HepG2 (cell line): ENCODE results near the gene DDC. TPM values are rescaled to one million over a fixed set of nuclear protein-coding genes. Genes with fewer than 3 reads are reported as not detected.

Source experiments
- BRD4 ChIP-seq: sonication (generic); formaldehyde crosslinking; IDR thresholded peaks from 2 replicates; pipeline ENCODE4 v1.4.0; 2020; ENCODE audit warnings: missing genetic modification reagents
- CBX1 ChIP-seq: IDR thresholded peaks from one replicate; pipeline ENCODE4 v1.6.1; 2016; ENCODE audit warnings: antibody characterized with exemption, low read depth
- DBP ChIP-seq: sonication (generic); formaldehyde crosslinking; IDR thresholded peaks from 2 replicates; pipeline ENCODE4 v1.4.0; 2020; ENCODE audit warnings: missing genetic modification reagents; ENCODE audit errors: not compliant biosample characterization
- IKZF1 ChIP-seq: fragments of 450-650 bp; IDR thresholded peaks from 2 replicates; pipeline ENCODE4 v1.7.1; 2016
- JUND ChIP-seq: sonication (generic); formaldehyde crosslinking; IDR thresholded peaks from 2 replicates; pipeline ENCODE4 v1.8.0; 2022; ENCODE audit warnings: mild to moderate bottlenecking, missing genetic modification reagents
- KLF9 ChIP-seq: IDR thresholded peaks from 2 replicates; pipeline ENCODE4 v1.6.1; 2016; ENCODE audit warnings: low read depth
- MEIS1 ChIP-seq: sonication (generic); formaldehyde crosslinking; IDR thresholded peaks from 2 replicates; pipeline ENCODE4 v1.9.0; 2021; ENCODE audit warnings: mild to moderate bottlenecking, missing genetic modification reagents, moderate library complexity, borderline replicate concordance
- NCOA1 ChIP-seq: sonication (generic); formaldehyde crosslinking; IDR thresholded peaks from 2 replicates; pipeline ENCODE4 v1.9.0; 2021; ENCODE audit warnings: missing genetic modification reagents
- RFX1 ChIP-seq: fragments of 450-650 bp; IDR thresholded peaks from 2 replicates; pipeline ENCODE4 v1.6.1; 2017
- SIN3B ChIP-seq: fragments of 150-350 bp; IDR thresholded peaks from 2 replicates; pipeline ENCODE4 v1.6.1; 2014; ENCODE audit warnings: low read length
- SIX4 ChIP-seq: sonication (generic); formaldehyde crosslinking; IDR thresholded peaks from 2 replicates; pipeline ENCODE4 v1.4.0; 2020; ENCODE audit warnings: missing genetic modification reagents
- TOPORS ChIP-seq: sonication (generic); formaldehyde crosslinking; IDR thresholded peaks from 2 replicates; pipeline ENCODE4 v1.8.0; 2023; ENCODE audit warnings: mild to moderate bottlenecking, missing genetic modification reagents
- ZMYM4 ChIP-seq: sonication (generic); formaldehyde crosslinking; IDR thresholded peaks from 2 replicates; pipeline ENCODE4 v1.8.1; 2023; ENCODE audit warnings: mild to moderate bottlenecking, missing genetic modification reagents
- ZNF256 ChIP-seq: sonication (generic); formaldehyde crosslinking; conservative IDR thresholded peaks from 2 replicates; pipeline ENCODE4 v1.4.0; 2020; ENCODE audit warnings: missing genetic modification reagents
- polyA plus RNA-seq, 8 experiments: library from polyadenylated mRNA; depleted of rRNA in 3 of 8; stranded (reverse) in 7 of 8; unstranded in 1 of 8; fragments of >200 nt; fragmentation: Illumina TruSeq in 4 of 8; extraction: Trizol in 4 of 8; gene quantifications; 2 replicates each; pipeline versions ENCODE4 v1.2.1 to v1.2.3, GENCODE V29; 2011 to 2016; ENCODE audit warnings: low read depth in 4 of 8, missing spikeins in 1 of 8, mixed read lengths in 1 of 8; ENCODE audit not compliant: insufficient read depth in 1 of 8
- total RNA-seq, 5 experiments: library from RNA; depleted of rRNA; stranded (reverse); fragments of >200 nt; fragmentation: Illumina TruSeq; extraction: Trizol; gene quantifications; 2 replicates each; pipeline ENCODE4 v1.2.3, GENCODE V29; 2016; ENCODE audit warnings: low read depth in 1 of 5
- TF ChIP-seq, protein P1 (sequence below): sonication (generic); formaldehyde crosslinking; IDR thresholded peaks from 2 replicates; pipeline ENCODE4 v1.4.0; 2020; ENCODE audit warnings: missing genetic modification reagents
- TF ChIP-seq, protein P2 (sequence below): sonication (generic); formaldehyde crosslinking; IDR thresholded peaks from 2 replicates; pipeline ENCODE4 v1.5.0; 2020; ENCODE audit warnings: missing genetic modification reagents
- TF ChIP-seq, protein P3 (sequence below): sonication (generic); formaldehyde crosslinking; IDR thresholded peaks from 2 replicates; pipeline ENCODE4 v1.4.0; 2020; ENCODE audit warnings: missing genetic modification reagents

DDC gene
- total and polyA plus RNA-seq, 2 of the 13 experiments (the other 11 are each of a cell fraction or from before 2014, with no cell fraction given) = 11.7 to 93.3 TPM

DNA sequence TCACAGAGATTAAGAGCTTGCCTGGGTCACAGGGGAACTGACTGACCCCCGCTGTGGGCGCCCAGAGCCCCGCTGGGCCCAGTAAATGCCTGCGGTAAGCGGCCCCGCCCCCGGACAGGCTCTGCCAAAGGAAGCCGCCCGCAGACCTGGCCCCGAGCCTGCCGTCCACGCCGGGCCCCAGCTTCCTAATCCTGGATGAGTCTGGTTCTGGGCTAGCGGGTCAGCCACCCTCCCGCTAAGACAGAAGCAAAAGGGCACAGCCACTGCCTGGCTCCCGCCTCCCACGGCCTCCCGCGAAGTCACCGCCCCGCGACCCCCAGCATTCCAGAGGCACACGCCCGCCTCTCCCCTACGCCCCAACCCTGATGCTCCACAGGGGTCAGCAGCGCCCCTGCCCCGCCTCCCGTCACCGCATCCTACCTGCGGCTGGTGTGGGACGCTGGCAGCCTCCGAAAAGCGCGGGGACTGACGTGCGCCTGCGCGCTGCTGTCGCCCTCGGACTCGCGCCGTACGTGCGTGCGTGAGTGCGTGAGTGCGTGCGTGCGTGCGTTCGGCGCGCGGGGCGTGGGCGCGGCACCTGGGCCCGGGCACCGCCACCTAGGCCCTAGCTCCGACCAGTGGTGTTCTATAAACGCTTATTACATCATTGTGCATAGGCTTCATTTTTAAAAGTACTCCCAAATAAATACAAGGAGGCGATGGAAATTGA, 115.2 kb downstream of the DDC start, which contains the start of gene FIGNL1 (continued):
- TF ChIP-seq SIN3B = peak; percentile 71; the same call in 1 of the 2 replicates
- peak; percentile 55; the same call in 1 of the 2 replicates for TF ChIP-seq NCOA1 (CRISPR knock-in tag)
- peak; percentile 65; the same call in 1 of the 2 replicates for TF ChIP-seq TOPORS (CRISPR knock-in tag)
- TF ChIP-seq DBP (CRISPR knock-in tag) = no peak
- no peak; the same call in 1 of the 2 replicates for TF ChIP-seq SIX4
- TF ChIP-seq JUND (CRISPR knock-in tag) = no peak
- peak; percentile 65; the same call in 1 of the 2 replicates for TF ChIP-seq BRD4 (CRISPR knock-in tag)
- TF ChIP-seq KLF9 = peak; percentile 64; the same call in 1 of the 2 replicates
- peak; percentile 97 for TF ChIP-seq ZMYM4
- TF ChIP-seq CBX1 = no peak
- TF ChIP-seq, protein P1, sequence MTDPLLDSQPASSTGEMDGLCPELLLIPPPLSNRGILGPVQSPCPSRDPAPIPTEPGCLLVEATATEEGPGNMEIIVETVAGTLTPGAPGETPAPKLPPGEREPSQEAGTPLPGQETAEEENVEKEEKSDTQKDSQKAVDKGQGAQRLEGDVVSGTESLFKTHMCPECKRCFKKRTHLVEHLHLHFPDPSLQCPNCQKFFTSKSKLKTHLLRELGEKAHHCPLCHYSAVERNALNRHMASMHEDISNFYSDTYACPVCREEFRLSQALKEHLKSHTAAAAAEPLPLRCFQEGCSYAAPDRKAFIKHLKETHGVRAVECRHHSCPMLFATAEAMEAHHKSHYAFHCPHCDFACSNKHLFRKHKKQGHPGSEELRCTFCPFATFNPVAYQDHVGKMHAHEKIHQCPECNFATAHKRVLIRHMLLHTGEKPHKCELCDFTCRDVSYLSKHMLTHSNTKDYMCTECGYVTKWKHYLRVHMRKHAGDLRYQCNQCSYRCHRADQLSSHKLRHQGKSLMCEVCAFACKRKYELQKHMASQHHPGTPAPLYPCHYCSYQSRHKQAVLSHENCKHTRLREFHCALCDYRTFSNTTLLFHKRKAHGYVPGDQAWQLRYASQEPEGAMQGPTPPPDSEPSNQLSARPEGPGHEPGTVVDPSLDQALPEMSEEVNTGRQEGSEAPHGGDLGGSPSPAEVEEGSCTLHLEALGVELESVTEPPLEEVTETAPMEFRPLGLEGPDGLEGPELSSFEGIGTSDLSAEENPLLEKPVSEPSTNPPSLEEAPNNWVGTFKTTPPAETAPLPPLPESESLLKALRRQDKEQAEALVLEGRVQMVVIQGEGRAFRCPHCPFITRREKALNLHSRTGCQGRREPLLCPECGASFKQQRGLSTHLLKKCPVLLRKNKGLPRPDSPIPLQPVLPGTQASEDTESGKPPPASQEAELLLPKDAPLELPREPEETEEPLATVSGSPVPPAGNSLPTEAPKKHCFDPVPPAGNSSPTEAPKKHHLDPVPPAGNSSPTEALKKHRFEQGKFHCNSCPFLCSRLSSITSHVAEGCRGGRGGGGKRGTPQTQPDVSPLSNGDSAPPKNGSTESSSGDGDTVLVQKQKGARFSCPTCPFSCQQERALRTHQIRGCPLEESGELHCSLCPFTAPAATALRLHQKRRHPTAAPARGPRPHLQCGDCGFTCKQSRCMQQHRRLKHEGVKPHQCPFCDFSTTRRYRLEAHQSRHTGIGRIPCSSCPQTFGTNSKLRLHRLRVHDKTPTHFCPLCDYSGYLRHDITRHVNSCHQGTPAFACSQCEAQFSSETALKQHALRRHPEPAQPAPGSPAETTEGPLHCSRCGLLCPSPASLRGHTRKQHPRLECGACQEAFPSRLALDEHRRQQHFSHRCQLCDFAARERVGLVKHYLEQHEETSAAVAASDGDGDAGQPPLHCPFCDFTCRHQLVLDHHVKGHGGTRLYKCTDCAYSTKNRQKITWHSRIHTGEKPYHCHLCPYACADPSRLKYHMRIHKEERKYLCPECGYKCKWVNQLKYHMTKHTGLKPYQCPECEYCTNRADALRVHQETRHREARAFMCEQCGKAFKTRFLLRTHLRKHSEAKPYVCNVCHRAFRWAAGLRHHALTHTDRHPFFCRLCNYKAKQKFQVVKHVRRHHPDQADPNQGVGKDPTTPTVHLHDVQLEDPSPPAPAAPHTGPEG = no peak
- no peak for TF ChIP-seq ZNF256 (CRISPR knock-in tag)
- 0 out of 2 replicates have a peak, but pooled peaks have one; percentile 51 for TF ChIP-seq MEIS1 (CRISPR knock-in tag)
- TF ChIP-seq, protein P2, sequence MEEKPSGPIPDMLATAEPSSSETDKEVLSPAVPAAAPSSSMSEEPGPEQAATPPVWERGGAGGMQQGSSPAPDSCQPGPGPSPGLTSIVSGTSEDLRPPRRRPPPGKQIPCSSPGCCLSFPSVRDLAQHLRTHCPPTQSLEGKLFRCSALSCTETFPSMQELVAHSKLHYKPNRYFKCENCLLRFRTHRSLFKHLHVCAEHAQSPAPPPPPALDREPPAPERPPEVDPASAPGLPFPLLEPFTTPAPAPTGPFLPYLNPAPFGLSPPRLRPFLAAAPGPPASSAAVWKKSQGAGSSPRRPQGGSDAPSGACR (CRISPR knock-in tag) = no peak
- TF ChIP-seq IKZF1 = no peak
- TF ChIP-seq, protein P3, sequence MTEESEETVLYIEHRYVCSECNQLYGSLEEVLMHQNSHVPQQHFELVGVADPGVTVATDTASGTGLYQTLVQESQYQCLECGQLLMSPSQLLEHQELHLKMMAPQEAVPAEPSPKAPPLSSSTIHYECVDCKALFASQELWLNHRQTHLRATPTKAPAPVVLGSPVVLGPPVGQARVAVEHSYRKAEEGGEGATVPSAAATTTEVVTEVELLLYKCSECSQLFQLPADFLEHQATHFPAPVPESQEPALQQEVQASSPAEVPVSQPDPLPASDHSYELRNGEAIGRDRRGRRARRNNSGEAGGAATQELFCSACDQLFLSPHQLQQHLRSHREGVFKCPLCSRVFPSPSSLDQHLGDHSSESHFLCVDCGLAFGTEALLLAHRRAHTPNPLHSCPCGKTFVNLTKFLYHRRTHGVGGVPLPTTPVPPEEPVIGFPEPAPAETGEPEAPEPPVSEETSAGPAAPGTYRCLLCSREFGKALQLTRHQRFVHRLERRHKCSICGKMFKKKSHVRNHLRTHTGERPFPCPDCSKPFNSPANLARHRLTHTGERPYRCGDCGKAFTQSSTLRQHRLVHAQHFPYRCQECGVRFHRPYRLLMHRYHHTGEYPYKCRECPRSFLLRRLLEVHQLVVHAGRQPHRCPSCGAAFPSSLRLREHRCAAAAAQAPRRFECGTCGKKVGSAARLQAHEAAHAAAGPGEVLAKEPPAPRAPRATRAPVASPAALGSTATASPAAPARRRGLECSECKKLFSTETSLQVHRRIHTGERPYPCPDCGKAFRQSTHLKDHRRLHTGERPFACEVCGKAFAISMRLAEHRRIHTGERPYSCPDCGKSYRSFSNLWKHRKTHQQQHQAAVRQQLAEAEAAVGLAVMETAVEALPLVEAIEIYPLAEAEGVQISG (CRISPR knock-in tag) = peak; percentile 85
- no peak for TF ChIP-seq RFX1
